HG02840 (cell line): ENCODE measurements around the gene ACER1.

Experiments
- ATAC-seq: cut with Tn5 transposase; IDR thresholded peaks from one replicate; pipeline ENCODE4 v1.9.1; 2021; ENCODE audit warnings: mild to moderate bottlenecking, moderate library complexity, moderate number of reproducible peaks; ENCODE audit not compliant: unreplicated experiment, low FRiP score

ACER1 gene

DNA sequence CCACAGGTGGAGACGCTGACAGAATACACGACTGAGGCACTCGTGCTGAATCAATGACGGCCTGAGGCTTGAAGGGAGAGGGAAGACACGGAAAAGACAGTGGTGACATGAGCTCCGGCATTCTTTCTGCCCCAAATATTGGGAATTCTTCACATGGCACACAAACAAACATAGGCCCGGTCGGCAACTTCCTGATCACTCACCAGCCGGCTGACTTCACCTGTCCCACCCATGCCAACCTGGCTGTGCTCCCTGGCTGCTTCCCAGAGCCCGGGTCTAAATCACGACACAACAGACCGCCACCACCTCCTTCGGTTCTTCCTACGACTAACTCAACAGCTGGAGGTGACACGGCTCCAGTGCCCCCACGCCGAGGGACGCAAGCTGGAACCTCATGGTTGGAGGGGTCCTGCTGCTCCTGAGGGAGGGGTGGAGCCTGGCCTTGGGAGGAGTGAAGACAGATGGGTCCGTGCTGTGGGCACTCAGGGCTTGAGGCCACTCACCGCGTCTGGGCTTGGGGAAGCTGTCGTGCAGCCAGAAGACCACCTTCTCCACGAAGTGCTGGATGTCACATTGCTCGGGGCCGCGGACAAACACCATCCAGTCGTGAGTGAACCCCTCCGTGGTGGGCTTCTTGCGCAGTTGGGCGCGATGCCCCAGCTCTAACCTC is 63.2 kb downstream of the ACER1 start:
- no peak for ATAC-seq

GRCh38 chr19:6269101-6269886 is 64.1 kb downstream of the ACER1 start:
- ATAC-seq = no peak

DNA sequence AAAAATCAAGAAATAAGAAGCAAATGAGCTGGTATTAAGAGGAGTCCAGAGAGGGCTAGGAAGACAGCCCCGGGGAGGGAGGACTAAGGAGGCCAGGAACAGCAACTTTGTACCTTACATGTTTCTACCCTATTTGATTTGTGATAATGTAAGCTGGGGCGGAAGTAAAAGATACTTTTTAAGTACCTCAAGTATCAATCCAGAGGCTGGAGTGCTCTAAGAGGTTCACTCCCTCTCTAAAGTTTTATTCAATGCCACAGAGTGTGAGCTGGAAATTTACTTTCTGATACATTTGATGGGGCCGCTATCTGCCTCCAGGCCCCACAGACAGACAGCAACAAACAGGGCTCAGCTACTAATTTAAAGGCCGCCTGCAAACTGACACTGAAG is 65.0 kb downstream of the ACER1 start:
- no peak for ATAC-seq

DNA sequence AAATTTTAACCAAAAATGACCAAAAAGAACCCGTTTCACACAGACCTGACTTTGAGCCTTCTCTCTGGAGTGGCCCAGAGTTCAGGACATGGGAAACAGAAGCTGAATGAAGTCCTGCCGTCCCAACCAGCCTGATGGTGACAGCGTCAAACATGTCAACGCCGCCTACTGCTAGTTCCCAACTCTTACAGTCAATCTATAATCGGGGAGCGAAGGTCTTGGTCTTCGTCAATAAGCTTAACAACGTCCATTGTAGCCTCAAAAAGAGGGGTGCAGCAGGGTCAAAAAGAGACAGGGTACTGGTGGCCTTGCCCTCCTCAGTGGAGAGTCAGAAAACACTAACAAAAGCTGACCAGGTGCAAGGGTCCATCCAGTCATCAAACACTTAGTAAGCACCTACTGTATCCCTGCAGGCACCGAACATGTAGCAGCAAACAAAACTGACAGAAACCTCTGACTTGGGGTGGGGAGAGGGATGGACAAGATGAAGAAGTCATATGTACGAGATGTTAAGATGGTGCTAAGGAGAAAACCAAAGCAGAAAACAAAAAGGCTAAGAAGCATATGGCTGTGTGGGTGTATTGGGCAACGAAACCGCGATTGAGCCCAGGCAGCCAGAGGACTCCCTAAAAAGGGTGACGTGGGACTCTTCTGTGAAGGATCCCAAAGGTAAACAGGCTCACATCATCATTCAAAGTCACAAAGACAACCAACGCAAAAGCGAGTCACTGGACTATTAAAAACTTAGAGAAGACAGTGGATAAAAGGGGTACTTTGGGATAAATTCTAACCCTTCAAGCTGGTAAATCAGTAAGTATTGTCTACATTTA is 65.6 kb downstream of the ACER1 start:
- ATAC-seq = no peak

- ATAC-seq = no peak
Measured at GRCh38 chr19:6264803-6265202, 68.6 kb downstream of the ACER1 start.

GRCh38 chr19:6263735-6264444 is 69.5 kb downstream of the ACER1 start:
- no peak for ATAC-seq

- ATAC-seq = no peak
Measured at GRCh38 chr19:6263306-6263705, 70.1 kb downstream of the ACER1 start.

- ATAC-seq = no peak
Measured at GRCh38 chr19:6262519-6262918, 70.9 kb downstream of the ACER1 start.

DNA sequence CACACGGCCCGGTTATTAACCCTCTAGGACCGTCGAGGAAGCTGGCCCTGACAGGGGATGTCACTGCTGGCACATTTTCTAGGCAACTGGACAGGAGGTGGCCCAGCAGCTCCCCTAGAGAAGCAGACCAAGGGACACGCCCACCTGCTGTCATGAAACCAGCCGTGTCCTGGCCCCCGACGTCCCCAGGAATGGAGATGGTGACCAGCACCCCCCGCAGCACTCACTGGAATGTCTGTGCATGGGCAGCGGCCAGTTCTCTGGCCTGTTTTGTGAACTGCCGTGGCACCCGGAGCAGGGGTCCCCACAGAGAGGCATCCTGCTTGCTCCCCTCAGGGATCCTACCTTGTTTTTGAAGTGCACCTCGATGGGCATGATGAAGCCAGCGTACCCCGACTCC is 71.5 kb downstream of the ACER1 start:
- ATAC-seq = no peak

- no peak for ATAC-seq
Measured at GRCh38 chr19:6260912-6261650, 72.3 kb downstream of the ACER1 start.

GRCh38 chr19:6260376-6260775 is 73.0 kb downstream of the ACER1 start:
- ATAC-seq = no peak

DNA sequence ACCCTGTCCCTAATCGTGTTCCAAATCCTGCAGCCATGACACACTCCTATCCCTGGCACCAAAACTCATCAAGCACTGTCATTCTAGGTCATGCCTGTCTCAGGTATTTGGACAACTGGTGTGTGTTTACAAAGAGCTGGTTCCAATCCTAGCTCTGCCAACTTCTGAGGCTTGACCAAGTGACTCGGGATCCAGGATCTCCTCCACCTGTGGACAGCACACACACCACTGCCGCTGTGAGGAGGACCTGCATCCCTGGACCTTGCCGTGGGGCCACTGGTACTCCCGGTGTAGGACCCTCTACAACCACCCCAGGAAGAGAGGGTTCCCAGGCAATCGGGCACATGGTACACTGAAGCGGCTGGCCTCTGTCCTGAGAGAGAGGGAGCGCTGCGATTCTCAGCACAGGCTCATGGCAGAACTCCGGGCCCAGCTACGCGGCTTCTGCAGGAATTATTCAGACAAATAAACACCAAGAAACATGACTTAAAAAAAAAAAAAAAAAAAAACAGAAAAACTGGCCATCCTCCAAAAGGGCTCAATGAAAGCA is 74.0 kb downstream of the ACER1 start:
- ATAC-seq = no peak

DNA sequence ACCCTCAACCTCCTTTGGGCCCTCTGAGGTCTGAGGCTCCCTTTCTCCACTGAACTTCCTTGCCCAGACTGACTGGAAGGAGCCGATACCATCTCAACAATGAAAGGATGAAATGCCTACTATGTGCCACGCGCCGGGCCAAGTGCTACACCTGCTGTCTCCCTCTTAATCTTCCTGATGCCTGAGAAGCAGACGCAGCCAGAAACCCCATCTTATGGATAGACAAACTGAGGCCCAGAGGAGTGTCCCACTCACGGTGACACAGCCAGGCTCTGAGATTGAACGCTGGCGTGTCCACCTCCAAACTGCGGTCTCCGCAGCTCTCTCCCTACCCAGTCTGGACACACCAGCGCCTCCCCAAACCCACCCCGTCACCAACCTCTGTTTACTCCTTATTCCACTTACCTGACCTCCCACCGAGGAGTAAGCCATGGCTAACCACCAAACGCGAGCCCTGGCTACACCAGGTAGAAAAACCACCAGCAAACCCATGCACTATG is 74.5 kb downstream of the ACER1 start:
- no peak for ATAC-seq
